Endothelial cell of umbilical vein (primary cell): Measurements from ENCODE around the gene RNF19B. TPM values are rescaled to one million over a fixed set of nuclear protein-coding genes. Genes with fewer than 3 reads are reported as not detected.

Experiments
- BruUV-seq: library from RNA; stranded (reverse); fragments of 400-500 nt; replicated peaks from 2 replicates; lab custom pipeline; 2021; lab: Mats Ljungman, UMichigan
- CTCF ChIA-PET: fragments of 300-600, 350-600 bp; sonication (Branson Sonifier 250); formaldehyde crosslinking; loops from one replicate; lab custom pipeline; 2021; ENCODE audit warnings: antibody characterized with exemption, inconsistent platforms; lab: Charles Lee
- POLR2A ChIA-PET: fragments of 300-600, 350-600 bp; sonication (Branson Sonifier 250); formaldehyde crosslinking; loops from one replicate; lab custom pipeline; 2021; ENCODE audit warnings: antibody characterized with exemption, inconsistent platforms; lab: Charles Lee
- DNase-seq: peaks from one replicate; pipeline ENCODE4 v3.0.0-alpha.2; 2011; ENCODE audit warnings: low read depth, low spot score
- FAIRE-seq: peaks from 2 replicates; lab custom pipeline; 2011; peaks lifted over from hg19 to GRCh38; lab: Jason Lieb, UNC
- H2AFZ ChIP-seq: 2 replicates; pipeline ENCODE4 v1.6.0; 2012; ENCODE audit warnings: low read depth, low read length, control low read depth, inconsistent platforms
- H3K27ac ChIP-seq: 2 replicates; pipeline ENCODE4 v1.5.1; 2011; ENCODE audit warnings: low read depth, mild to moderate bottlenecking, control low read depth, low read length, moderate library complexity; ENCODE audit not compliant: insufficient read depth
- H3K27me3 ChIP-seq, 2 experiments: 2 replicates each; pipeline versions ENCODE4 v1.6.0 to v1.6.1; 2011; ENCODE audit warnings: low read length in 2 of 2, mixed read lengths in 1 of 2; ENCODE audit not compliant: control insufficient read depth in 2 of 2, insufficient read depth in 2 of 2
- H3K36me3 ChIP-seq, 2 experiments: 2 replicates in 1 of 2; 3 replicates in 1 of 2; pipeline ENCODE4 v1.5.1; 2011; ENCODE audit warnings: low read length in 2 of 2, mild to moderate bottlenecking in 1 of 2, moderate library complexity in 1 of 2; ENCODE audit not compliant: control insufficient read depth in 2 of 2, insufficient read depth in 2 of 2; ENCODE audit errors: extremely low read depth in 1 of 2
- H3K4me1 ChIP-seq: 3 replicates; pipeline ENCODE4 v1.5.1; 2011; ENCODE audit warnings: mild to moderate bottlenecking, low read length; ENCODE audit not compliant: control insufficient read depth, insufficient read depth; ENCODE audit errors: extremely low read depth
- H3K4me2 ChIP-seq: 2 replicates; pipeline ENCODE4 v1.6.1; 2011; ENCODE audit warnings: low read length, control low read depth, mixed read lengths; ENCODE audit not compliant: insufficient read depth
- H3K4me3 ChIP-seq, 3 experiments: fragments of 200-600 bp in 1 of 3; sonication (generic), shearing (Covaris generic) in 1 of 3; replicated peaks in 1 of 3; 2 replicates each; pipeline ENCODE4 v1.5.1; 2011 to 2016; ENCODE audit warnings: control low read depth in 3 of 3, low read length in 3 of 3, mild to moderate bottlenecking in 2 of 3, inconsistent platforms in 1 of 3, low read depth in 1 of 3, moderate library complexity in 1 of 3; ENCODE audit not compliant: insufficient read depth in 1 of 3
- H3K79me2 ChIP-seq: 2 replicates; pipeline ENCODE4 v1.6.0; 2012; ENCODE audit warnings: low read length, inconsistent platforms; ENCODE audit not compliant: control insufficient read depth, insufficient read depth
- H3K9ac ChIP-seq: replicated peaks from 2 replicates; pipeline ENCODE3; 2011; ENCODE audit warnings: low read length, control low read depth; ENCODE audit not compliant: insufficient read depth; ENCODE audit errors: extremely low read depth
- H3K9me1 ChIP-seq: replicated peaks from 3 replicates; pipeline ENCODE4 v1.6.0; 2011; ENCODE audit warnings: mild to moderate bottlenecking, low read length; ENCODE audit not compliant: control insufficient read depth, insufficient read depth; ENCODE audit errors: extremely low read depth
- H3K9me3 ChIP-seq: replicated peaks from 2 replicates; pipeline ENCODE4 v1.5.1; 2012; ENCODE audit warnings: low read length, inconsistent platforms; ENCODE audit not compliant: control insufficient read depth, insufficient read depth
- H4K20me1 ChIP-seq: replicated peaks from 2 replicates; pipeline ENCODE3; 2011; ENCODE audit warnings: mild to moderate bottlenecking, low read length; ENCODE audit not compliant: control insufficient read depth, insufficient read depth; ENCODE audit errors: extremely low read depth
- CTCF ChIP-seq, 2 donors: IDR thresholded peaks; 1 replicate in 1 of 2; 2 replicates in 1 of 2; pipeline ENCODE4 v1.5.1; 2011; ENCODE audit warnings: low read length in 2 of 2, mild to moderate bottlenecking in 2 of 2, moderate library complexity in 2 of 2, control low read depth in 1 of 2, inconsistent platforms in 1 of 2, low read depth in 1 of 2; ENCODE audit not compliant: insufficient read depth in 1 of 2; ENCODE audit errors: extremely low read depth in 1 of 2
- EZH2 ChIP-seq: IDR thresholded peaks from 2 replicates; pipeline ENCODE4 v1.6.1; 2012; ENCODE audit warnings: borderline replicate concordance, low read depth, mild to moderate bottlenecking, moderate library complexity, low read length, inconsistent platforms; ENCODE audit not compliant: severe bottlenecking
- FOS ChIP-seq: IDR thresholded peaks from 2 replicates; pipeline ENCODE4 v1.6.1; 2011; ENCODE audit warnings: mild to moderate bottlenecking, low read length, moderate library complexity, borderline replicate concordance; ENCODE audit not compliant: insufficient read depth
- GATA2 ChIP-seq: IDR thresholded peaks from 2 replicates; pipeline ENCODE4 v1.7.0; 2011; ENCODE audit warnings: low read depth, mild to moderate bottlenecking, moderate library complexity, mixed read lengths, low read length; ENCODE audit not compliant: insufficient read length, insufficient read depth
- JUN ChIP-seq: IDR thresholded peaks from 2 replicates; pipeline ENCODE4 v1.6.1; 2011; ENCODE audit warnings: borderline replicate concordance, low read depth; ENCODE audit not compliant: insufficient read length, insufficient read depth
- MAX ChIP-seq: IDR thresholded peaks from 2 replicates; pipeline ENCODE4 v1.6.1; 2011; ENCODE audit not compliant: insufficient read depth, insufficient read length
- MYC ChIP-seq: IDR thresholded peaks from one replicate; pipeline ENCODE4 v1.6.1; 2011; ENCODE audit warnings: mild to moderate bottlenecking, low read depth, low read length
- POLR2A ChIP-seq: IDR thresholded peaks from 2 replicates; pipeline ENCODE4 v1.6.1; 2012; ENCODE audit warnings: low read depth, mild to moderate bottlenecking, control low read depth, low read length
- POLR2AphosphoS5 ChIP-seq: IDR thresholded peaks from 2 replicates; pipeline ENCODE4 v1.6.1; 2012; ENCODE audit warnings: low read depth, mild to moderate bottlenecking, control low read depth, low read length, moderate library complexity; ENCODE audit not compliant: insufficient read depth
- dilution Hi-C: fragments of 300-500 bp; cut with MboI; formaldehyde crosslinking; loops from one replicate; pipeline ENCODE4 v1.15.0; 2019; ENCODE audit warnings: low sequenced_read_pairs; ENCODE audit not compliant: extremely low pct_ligation_motif_present
- intact Hi-C: fragments of 100-400 bp; cut with micrococcal nuclease; formaldehyde crosslinking; loops from one replicate; pipeline ENCODE4 v1.10.0; 2022
- polyA plus RNA-seq, 4 experiments: library from polyadenylated mRNA; depleted of rRNA in 3 of 4; stranded (reverse) in 3 of 4; unstranded in 1 of 4; fragments of >200 nt; gene quantifications; 2 replicates each; pipeline versions ENCODE4 v1.2.1 to v1.2.3, GENCODE V29; 2011 to 2012; ENCODE audit warnings: missing spikeins in 1 of 4
- total RNA-seq: library from RNA; stranded (reverse); gene quantifications from 2 replicates; pipeline ENCODE4 v1.2.3, GENCODE V29; 2021

Gene RNF19B
- total and polyA plus RNA-seq, 2 donors (not counting 3 experiments of a cell fraction or from before 2014, with no cell fraction given) = 19.2 to 25.6 TPM

- dilution Hi-C loops (no loop called here), intact Hi-C loops (loop anchor here (1.0 kb wide), 1 partner anchor 30 kb away; the partner anchor contains the start of gene RNF19B)
- Histone ChIP-seq H3K4me3 (no peak overlapping the region), H3K9me1 (no peaks in the 10 kb centered on the region), H3K79me2 (peaks cover 3% of the 10 kb centered on the region), H3K36me3 (peaks cover 5 to 6% of the 10 kb centered on the region in 2 experiments), H4K20me1 (no peaks in the 10 kb centered on the region), H3K9me3 (no peaks in the 10 kb centered on the region), H3K9ac (no peak overlapping the region), H3K27me3 (no peaks in the 10 kb centered on the region), H2AFZ (no peak overlapping the region), H3K4me1 (peaks cover 28% of the 10 kb centered on the region), H3K27ac (peak overlapping the region; percentile 33), H3K4me2 (no peak overlapping the region)
- ChIA-PET CTCF (interaction anchor here (0.9 to 7.4 kb wide), 27 partner anchors 8 to 154 kb away, joined by 3 to 340 read pairs (median 10); partner anchors contain the start of genes AZIN2 and RNF19B), POLR2A (interaction anchor here (0.9 to 1.1 kb wide), 3 partner anchors 19 to 75 kb away, joined by 3 to 4 read pairs (median 3); no protein-coding TSS in a partner anchor)
- BruUV-seq = no TSS peak
- FAIRE-seq (no peak), DNase-seq (no peak)
- TF ChIP-seq MAX (no peak), POLR2AphosphoS5 (no peak), CTCF (IDR thresholded peaks at IDR 0.05; ENCODE audit: extremely low read depth in 1 of 2, insufficient read depth in 1 of 2, low read depth in 1 of 2, low read length in 2 of 2) (no peak), JUN (no peak), MYC (no peak), EZH2 (no peak), FOS (no peak), GATA2 (no peak), POLR2A (no peak)
These were observed 30.1 kb downstream of the RNF19B start for GRCh38 chr1:32934535-32934934.
